Right ventricle myocardium inferior (tissue), 1 donor: ENCODE results near the gene DGKE. TPM values are rescaled to one million over a fixed set of nuclear protein-coding genes. Genes with fewer than 3 reads are reported as not detected.

Source experiments
- ATAC-seq: fragments of 200-7000 bp; cut with Tn5 transposase; one replicate; pipeline ENCODE4 v1.9.1; 2020; ENCODE audit warnings: mild to moderate bottlenecking, moderate library complexity
- DNase-seq: peaks from one replicate; pipeline ENCODE4 v3.0.0; 2021; ENCODE audit errors: missing footprints
- intact Hi-C: fragments of 100-400 bp; cut with DNase I; formaldehyde crosslinking; loops from one replicate; pipeline ENCODE4 v1.11.0; 2022
- total RNA-seq: library from RNA; stranded (reverse); fragmentation: NEBNext Ultra II Directional; extraction: Animal tissue kit (Norgen Biotek cat#: 25700); gene quantifications from one replicate; pipeline ENCODE4 v1.2.1, GENCODE V29; 2021
- donor health status: DM: no; HTN: yes; CAD: no; lungs with severe emphysema.

DGKE gene
- total RNA-seq, 1 donor from 2014 or later = 3.0 TPM

GRCh38 chr17:56899403-56899802, 65.5 kb downstream of the DGKE start:
- no peak for DNase-seq
- ATAC-seq = no peak
- intact Hi-C loops = no loop called here

- intact Hi-C loops = no loop called here
- DNase-seq (no peak), ATAC-seq (no peak)
Measured at GRCh38 chr17:56902348-56902747, 68.4 kb downstream of the DGKE start.

GRCh38 chr17:56903560-56903959, 69.6 kb downstream of the DGKE start:
- DNase-seq (no peak), ATAC-seq (no peak)
- intact Hi-C loops = no loop called here

- ATAC-seq = peak; percentile 56
- intact Hi-C loops = no loop called here
- DNase-seq = peak; percentile 93
Measured at GRCh38 chr17:56908001-56908542, 74.1 kb downstream of the DGKE start.

- ATAC-seq (no peak), DNase-seq (no peak)
- intact Hi-C loops = no loop called here
Measured at GRCh38 chr17:56909742-56910508, 76.0 kb downstream of the DGKE start.

GRCh38 chr17:56910509-56911235, 76.7 kb downstream of the DGKE start:
- ATAC-seq (no peak), DNase-seq (no peak)
- intact Hi-C loops = no loop called here

GRCh38 chr17:56912105-56912999, 78.4 kb downstream of the DGKE start:
- intact Hi-C loops = no loop called here
- no peak for ATAC-seq
- DNase-seq = no peak

GRCh38 chr17:56913000-56913311, 79.0 kb downstream of the DGKE start:
- ATAC-seq (no peak), DNase-seq (no peak)
- intact Hi-C loops = no loop called here

- ATAC-seq (peak; percentile 53), DNase-seq (no peak)
- intact Hi-C loops = no loop called here
Measured at GRCh38 chr17:56913353-56913866, 79.5 kb downstream of the DGKE start.

GRCh38 chr17:56913867-56914580, 80.1 kb downstream of the DGKE start, which contains the start of gene TRIM25:
Gene TRIM25 (minus strand): TSS chr17:56914049. CDS start chr17:56913988, 61 bp downstream.
- intact Hi-C loops = no loop called here
- peak; percentile 97 for ATAC-seq
- DNase-seq = peak; percentile 96

GRCh38 chr17:56914581-56915273, 80.8 kb downstream of the DGKE start:
- peak; percentile 1 for ATAC-seq
- intact Hi-C loops = no loop called here
- DNase-seq = no peak

- DNase-seq (no peak), ATAC-seq (no peak)
Measured at GRCh38 chr17:56917559-56918296, 83.8 kb downstream of the DGKE start.

GRCh38 chr17:56918916-56919315, 85.0 kb downstream of the DGKE start:
- intact Hi-C loops = no loop called here
- ATAC-seq (no peak), DNase-seq (no peak)

More at GRCh38 chr17:56917559-56918296, 83.8 kb downstream of the DGKE start:
- intact Hi-C loops = no loop called here
